Daoy (cell line): ENCODE data around the gene EPN2. TPM values are rescaled to one million over a fixed set of nuclear protein-coding genes. Genes with fewer than 3 reads are reported as not detected.

Experiments
- DNase-seq: peaks from one replicate; pipeline ENCODE4 v3.0.0-alpha.2; 2015; ENCODE audit warnings: low read depth
- total RNA-seq: library from RNA; depleted of rRNA; stranded (reverse); fragments of >200 nt; shearing (Covaris generic); gene quantifications from 2 replicates; pipeline ENCODE4 v1.2.3, GENCODE V29; 2014; rRNA removed

Gene EPN2
- total RNA-seq, 1 experiment from 2014 or later: 37.3 TPM

DNA sequence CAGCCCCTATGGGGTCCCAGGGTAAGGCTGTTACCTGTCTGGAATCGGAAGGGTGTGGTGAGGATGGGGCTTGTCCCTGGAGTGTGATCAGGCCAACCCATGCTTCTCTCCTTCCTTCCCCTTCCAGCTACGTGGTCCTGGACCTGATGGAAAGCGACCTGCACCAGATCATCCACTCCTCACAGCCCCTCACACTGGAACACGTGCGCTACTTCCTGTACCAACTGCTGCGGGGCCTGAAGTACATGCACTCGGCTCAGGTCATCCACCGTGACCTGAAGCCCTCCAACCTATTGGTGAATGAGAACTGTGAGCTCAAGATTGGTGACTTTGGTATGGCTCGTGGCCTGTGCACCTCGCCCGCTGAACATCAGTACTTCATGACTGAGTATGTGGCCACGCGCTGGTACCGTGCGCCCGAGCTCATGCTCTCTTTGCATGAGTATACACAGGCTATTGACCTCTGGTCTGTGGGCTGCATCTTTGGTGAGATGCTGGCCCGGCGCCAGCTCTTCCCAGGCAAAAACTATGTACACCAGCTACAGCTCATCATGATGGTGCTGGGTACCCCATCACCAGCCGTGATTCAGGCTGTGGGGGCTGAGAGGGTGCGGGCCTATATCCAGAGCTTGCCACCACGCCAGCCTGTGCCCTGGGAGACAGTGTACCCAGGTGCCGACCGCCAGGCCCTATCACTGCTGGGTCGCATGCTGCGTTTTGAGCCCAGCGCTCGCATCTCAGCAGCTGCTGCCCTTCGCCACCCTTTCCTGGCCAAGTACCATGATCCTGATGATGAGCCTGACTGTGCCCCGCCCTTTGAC is 143.5 kb downstream of the EPN2 start:
- no peak for DNase-seq

GRCh38 chr17:19381361-19381740 is 144.2 kb downstream of the EPN2 start:
- no peak for DNase-seq

- DNase-seq: no peak
Measured at GRCh38 chr17:19381741-19382444, 144.7 kb downstream of the EPN2 start.

DNA sequence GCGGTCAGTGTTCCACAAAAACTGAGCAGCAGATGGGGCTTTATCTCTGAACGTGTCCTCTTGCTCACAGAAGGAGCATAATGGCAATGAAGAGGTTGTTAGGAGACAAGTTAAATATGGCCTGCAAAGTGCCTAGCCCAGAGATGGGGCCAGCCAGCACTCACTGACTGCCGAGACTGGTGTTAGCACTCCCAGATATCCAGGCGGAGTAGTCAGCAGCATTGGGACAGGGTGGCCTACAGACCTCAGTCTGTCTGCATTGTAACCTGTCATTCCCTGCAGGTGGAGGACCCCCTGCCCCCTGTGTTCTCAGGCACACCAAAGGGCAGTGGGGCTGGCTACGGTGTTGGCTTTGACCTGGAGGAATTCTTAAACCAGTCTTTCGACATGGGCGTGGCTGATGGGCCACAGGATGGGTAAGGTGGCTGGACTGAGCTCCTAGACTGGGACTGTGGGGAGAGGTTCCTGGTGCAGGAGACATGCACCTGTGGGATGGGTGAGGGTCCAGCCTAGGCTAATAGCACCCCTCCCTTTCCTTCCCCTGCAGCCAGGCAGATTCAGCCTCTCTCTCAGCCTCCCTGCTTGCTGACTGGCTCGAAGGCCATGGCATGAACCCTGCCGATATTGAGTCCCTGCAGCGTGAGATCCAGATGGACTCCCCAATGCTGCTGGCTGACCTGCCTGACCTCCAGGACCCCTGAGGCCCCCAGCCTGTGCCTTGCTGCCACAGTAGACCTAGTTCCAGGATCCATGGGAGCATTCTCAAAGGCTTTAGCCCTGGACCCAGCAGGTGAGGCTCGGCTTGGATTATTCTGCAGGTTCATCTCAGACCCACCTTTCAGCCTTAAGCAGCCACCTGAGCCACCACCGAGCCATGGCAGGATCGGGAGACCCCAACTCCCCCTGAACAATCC is 145.6 kb downstream of the EPN2 start:
- DNase-seq: no peak

GRCh38 chr17:19383681-19384470 is 146.7 kb downstream of the EPN2 start:
- no peak for DNase-seq

DNA sequence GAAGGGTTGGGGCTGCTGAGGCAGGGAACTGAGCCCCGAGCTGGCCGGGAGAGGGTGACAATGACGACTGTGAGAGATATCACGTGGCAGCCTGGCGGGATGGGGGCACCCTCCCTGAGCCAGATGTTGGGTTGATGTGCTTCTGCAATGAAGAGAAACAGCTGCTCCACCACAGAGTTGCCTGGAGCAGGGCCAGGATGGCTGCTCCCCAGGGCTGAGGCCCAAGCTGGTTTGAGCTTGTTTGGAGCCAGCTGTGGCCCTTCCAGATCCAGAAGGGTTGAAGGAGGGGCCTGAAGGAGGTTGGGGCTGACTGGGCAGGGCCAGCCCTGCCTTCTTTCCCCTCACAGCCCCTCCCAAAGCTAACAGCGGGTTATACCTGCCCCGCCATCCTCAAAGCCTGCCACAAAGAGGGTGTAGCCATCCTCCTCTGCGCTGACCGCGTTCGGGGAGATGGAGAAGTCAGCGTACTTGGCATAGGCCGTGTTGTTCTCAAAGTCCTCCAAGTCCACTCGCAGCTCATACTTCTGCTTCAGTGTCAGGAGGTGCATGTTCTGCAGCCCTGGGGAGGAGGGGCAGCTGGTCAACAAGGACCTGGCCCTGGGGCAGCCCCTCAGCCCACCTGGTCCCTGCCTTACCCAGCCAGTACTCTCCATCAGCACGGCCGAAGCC is 147.7 kb downstream of the EPN2 start:
- DNase-seq: peak; percentile 46

GRCh38 chr17:19385521-19385983 is 148.4 kb downstream of the EPN2 start:
- DNase-seq: no peak

Other genes starting within 250 kb of the EPN2 start
- gene FAM83G, start 232.6 kb upstream of the EPN2 start, total RNA-seq: 15.1 and 20.2 TPM in 2 replicates
- gene GRAP, start 190.4 kb upstream of the EPN2 start, total RNA-seq: not detected in 2 replicates
- gene GRAPL, start 109.8 kb upstream of the EPN2 start, total RNA-seq: not detected in 2 replicates
- gene B9D1, start 125.4 kb downstream of the EPN2 start, total RNA-seq: 33.8 and 42.5 TPM in 2 replicates
- 6.0 and 11.7 TPM in 2 replicates for gene MAPK7, start 141.1 kb downstream of the EPN2 start, total RNA-seq
- gene MFAP4, start 149.8 kb downstream of the EPN2 start, total RNA-seq: 0.24 and 0.69 TPM in 2 replicates
- gene RNF112, start 173.9 kb downstream of the EPN2 start, total RNA-seq: 0.11 and 0.57 TPM in 2 replicates